Measurements from ENCODE around the gene AKT2. TPM values are rescaled to one million over a fixed set of nuclear protein-coding genes. Genes with fewer than 3 reads are reported as not detected.

The AKT2 gene
- total RNA-seq, 1 donor from 2014 or later = 127 TPM

DNA sequence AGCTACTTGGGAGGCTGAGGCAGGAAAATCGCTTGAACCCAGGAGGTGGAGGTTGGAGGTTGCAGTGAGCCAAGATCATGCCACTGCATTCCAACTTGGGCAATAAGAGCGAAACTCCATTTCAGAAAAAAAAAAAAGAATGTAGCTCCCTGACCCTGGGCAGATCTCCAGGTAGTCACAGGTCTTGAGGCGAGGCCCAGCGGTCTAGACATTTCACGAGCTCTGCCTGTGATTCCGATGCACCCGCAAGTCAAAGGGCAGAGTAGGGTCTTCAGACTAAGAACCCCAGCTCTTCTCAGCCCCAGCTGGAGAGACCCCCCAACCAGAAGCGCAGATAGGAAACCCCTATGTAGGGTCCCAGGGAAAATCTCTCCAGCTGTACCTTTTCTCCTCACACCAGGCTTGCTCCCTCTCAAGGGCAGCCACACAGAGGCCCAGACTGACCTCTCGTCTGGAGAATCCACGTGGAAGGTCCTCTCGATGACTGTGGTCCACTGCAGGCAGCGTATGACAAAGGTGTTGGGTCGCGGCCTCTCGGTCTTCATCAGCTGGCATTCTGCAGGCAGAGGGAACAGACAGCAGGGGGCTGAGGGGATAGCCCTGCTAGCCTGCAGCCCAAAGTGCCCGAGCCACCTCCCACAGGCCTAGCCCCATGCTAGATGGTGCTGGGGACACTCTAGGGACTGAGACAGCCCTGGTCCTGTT, 30.3 kb downstream of the AKT2 start:
- peaks cover 44% of the 10 kb centered on the region for H3K79me2 ChIP-seq (ENCODE audit: insufficient read depth, low read length)
- no peak for FAIRE-seq
- H3K4me3 ChIP-seq (ENCODE audit: insufficient read depth, low read depth, low read length) = no peak overlapping the region
- peaks cover 8% of the 10 kb centered on the region for H3K36me3 ChIP-seq (ENCODE audit: insufficient read depth, low read length)
- no peak overlapping the region for H3K4me3 Mint-ChIP-seq (ENCODE audit: unreplicated experiment)
- H3K4me1 ChIP-seq (ENCODE audit: insufficient read depth, low read length) = no peaks in the 10 kb centered on the region
- no peaks in the 10 kb centered on the region for H3K9me3 ChIP-seq (ENCODE audit: insufficient read depth, low read depth, low read length)
- no peak overlapping the region for H3K9ac ChIP-seq (ENCODE audit: low read length)
- H4K20me1 ChIP-seq (ENCODE audit: insufficient read depth, low read length) = peaks cover 73% of the 10 kb centered on the region
- TF ChIP-seq, protein P1, sequence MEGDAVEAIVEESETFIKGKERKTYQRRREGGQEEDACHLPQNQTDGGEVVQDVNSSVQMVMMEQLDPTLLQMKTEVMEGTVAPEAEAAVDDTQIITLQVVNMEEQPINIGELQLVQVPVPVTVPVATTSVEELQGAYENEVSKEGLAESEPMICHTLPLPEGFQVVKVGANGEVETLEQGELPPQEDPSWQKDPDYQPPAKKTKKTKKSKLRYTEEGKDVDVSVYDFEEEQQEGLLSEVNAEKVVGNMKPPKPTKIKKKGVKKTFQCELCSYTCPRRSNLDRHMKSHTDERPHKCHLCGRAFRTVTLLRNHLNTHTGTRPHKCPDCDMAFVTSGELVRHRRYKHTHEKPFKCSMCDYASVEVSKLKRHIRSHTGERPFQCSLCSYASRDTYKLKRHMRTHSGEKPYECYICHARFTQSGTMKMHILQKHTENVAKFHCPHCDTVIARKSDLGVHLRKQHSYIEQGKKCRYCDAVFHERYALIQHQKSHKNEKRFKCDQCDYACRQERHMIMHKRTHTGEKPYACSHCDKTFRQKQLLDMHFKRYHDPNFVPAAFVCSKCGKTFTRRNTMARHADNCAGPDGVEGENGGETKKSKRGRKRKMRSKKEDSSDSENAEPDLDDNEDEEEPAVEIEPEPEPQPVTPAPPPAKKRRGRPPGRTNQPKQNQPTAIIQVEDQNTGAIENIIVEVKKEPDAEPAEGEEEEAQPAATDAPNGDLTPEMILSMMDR (IDR thresholded peaks at IDR 0.05; ENCODE audit: insufficient read depth, low read depth, low read length) = no peak
- TF ChIP-seq EZH2 (IDR thresholded peaks at IDR 0.05; ENCODE audit: insufficient read depth, low read length) = no peak
- peaks cover 6% of the 10 kb centered on the region for H3K4me1 Mint-ChIP-seq (ENCODE audit: low read depth, unreplicated experiment)
- no peaks in the 10 kb centered on the region for H3K9me3 Mint-ChIP-seq (ENCODE audit: unreplicated experiment)
- no peak overlapping the region for H2AFZ ChIP-seq (ENCODE audit: low read depth, low read length)
- no peaks in the 10 kb centered on the region for H3K27me3 Mint-ChIP-seq (ENCODE audit: low read depth, unreplicated experiment)
- H3K27me3 ChIP-seq (ENCODE audit: insufficient read depth, low read length) = no peaks in the 10 kb centered on the region
- no peak overlapping the region for H3K27ac Mint-ChIP-seq (ENCODE audit: unreplicated experiment)
- no peak overlapping the region for H3K4me2 ChIP-seq (ENCODE audit: low read length)
- no peak overlapping the region for H3K27ac ChIP-seq (ENCODE audit: low read depth, low read length)
- no peak for DNase-seq (ENCODE audit: low read depth)
- H3K36me3 Mint-ChIP-seq (ENCODE audit: low read depth, unreplicated experiment) = peaks cover 21% of the 10 kb centered on the region

- H3K79me2 ChIP-seq (ENCODE audit: insufficient read depth, low read length) = peaks cover 33% of the 10 kb centered on the region
- no peak overlapping the region for H3K4me2 ChIP-seq (ENCODE audit: low read length)
- H3K36me3 ChIP-seq (ENCODE audit: insufficient read depth, low read length) = peaks cover 8% of the 10 kb centered on the region
- H3K4me3 ChIP-seq (ENCODE audit: insufficient read depth, low read depth, low read length) = no peak overlapping the region
- Mint-ChIP-seq H3K27ac (ENCODE audit: unreplicated experiment) (no peak overlapping the region), H3K4me3 (ENCODE audit: unreplicated experiment) (no peak overlapping the region), H3K27me3 (ENCODE audit: low read depth, unreplicated experiment) (no peaks in the 10 kb centered on the region), H3K36me3 (ENCODE audit: low read depth, unreplicated experiment) (peaks cover 21% of the 10 kb centered on the region), H3K4me1 (ENCODE audit: low read depth, unreplicated experiment) (peaks cover 6% of the 10 kb centered on the region), H3K9me3 (ENCODE audit: unreplicated experiment) (no peaks in the 10 kb centered on the region)
- no peak overlapping the region for H3K27ac ChIP-seq (ENCODE audit: low read depth, low read length)
- no peaks in the 10 kb centered on the region for H3K27me3 ChIP-seq (ENCODE audit: insufficient read depth, low read length)
- TF ChIP-seq, protein P1 (IDR thresholded peaks at IDR 0.05; ENCODE audit: insufficient read depth, low read depth, low read length) = no peak
- TF ChIP-seq EZH2 (IDR thresholded peaks at IDR 0.05; ENCODE audit: insufficient read depth, low read length) = no peak
- no peak overlapping the region for H3K9ac ChIP-seq (ENCODE audit: low read length)
- no peaks in the 10 kb centered on the region for H3K9me3 ChIP-seq (ENCODE audit: insufficient read depth, low read depth, low read length)
- no peak for DNase-seq (ENCODE audit: low read depth)
- no peaks in the 10 kb centered on the region for H3K4me1 ChIP-seq (ENCODE audit: insufficient read depth, low read length)
- H4K20me1 ChIP-seq (ENCODE audit: insufficient read depth, low read length) = peaks cover 65% of the 10 kb centered on the region
- FAIRE-seq = no peak
- no peak overlapping the region for H2AFZ ChIP-seq (ENCODE audit: low read depth, low read length)
Observed at GRCh38 chr19:40253611-40254092, 31.5 kb downstream of the AKT2 start.

GRCh38 chr19:40252395-40252794, 32.8 kb downstream of the AKT2 start:
- no peak for DNase-seq (ENCODE audit: low read depth)
- no peaks in the 10 kb centered on the region for H3K9me3 Mint-ChIP-seq (ENCODE audit: unreplicated experiment)
- no peaks in the 10 kb centered on the region for H3K27me3 Mint-ChIP-seq (ENCODE audit: low read depth, unreplicated experiment)
- H3K4me1 Mint-ChIP-seq (ENCODE audit: low read depth, unreplicated experiment) = peaks cover 6% of the 10 kb centered on the region
- Histone ChIP-seq H3K4me2 (ENCODE audit: low read length) (no peak overlapping the region), H3K27me3 (ENCODE audit: insufficient read depth, low read length) (no peaks in the 10 kb centered on the region), H4K20me1 (ENCODE audit: insufficient read depth, low read length) (peaks cover 65% of the 10 kb centered on the region), H3K9ac (ENCODE audit: low read length) (no peak overlapping the region), H3K4me3 (ENCODE audit: insufficient read depth, low read depth, low read length) (no peak overlapping the region), H3K36me3 (ENCODE audit: insufficient read depth, low read length) (peaks cover 8% of the 10 kb centered on the region), H3K4me1 (ENCODE audit: insufficient read depth, low read length) (no peaks in the 10 kb centered on the region), H3K27ac (ENCODE audit: low read depth, low read length) (no peak overlapping the region), H2AFZ (ENCODE audit: low read depth, low read length) (no peak overlapping the region), H3K9me3 (ENCODE audit: insufficient read depth, low read depth, low read length) (no peaks in the 10 kb centered on the region), H3K79me2 (ENCODE audit: insufficient read depth, low read length) (peaks cover 22% of the 10 kb centered on the region)
- peak overlapping the region; percentile 47 for H3K27ac Mint-ChIP-seq (ENCODE audit: unreplicated experiment)
- no peak overlapping the region for H3K4me3 Mint-ChIP-seq (ENCODE audit: unreplicated experiment)
- TF ChIP-seq, protein P1 (IDR thresholded peaks at IDR 0.05; ENCODE audit: insufficient read depth, low read depth, low read length) = no peak
- FAIRE-seq = no peak
- peaks cover 22% of the 10 kb centered on the region for H3K36me3 Mint-ChIP-seq (ENCODE audit: low read depth, unreplicated experiment)
